Effector CD4-positive, alpha-beta T cell (primary cell): ENCODE results near the gene PITX3.
"Not testable (repeated sequence)": the region's sequence is repeated elsewhere in the genome, so short reads cannot be mapped to it uniquely, and the experiment has no call there.

Experiments used
- DNase-seq: peaks from one replicate; pipeline ENCODE4 v3.0.0-alpha.2; 2020

Gene PITX3

DNA sequence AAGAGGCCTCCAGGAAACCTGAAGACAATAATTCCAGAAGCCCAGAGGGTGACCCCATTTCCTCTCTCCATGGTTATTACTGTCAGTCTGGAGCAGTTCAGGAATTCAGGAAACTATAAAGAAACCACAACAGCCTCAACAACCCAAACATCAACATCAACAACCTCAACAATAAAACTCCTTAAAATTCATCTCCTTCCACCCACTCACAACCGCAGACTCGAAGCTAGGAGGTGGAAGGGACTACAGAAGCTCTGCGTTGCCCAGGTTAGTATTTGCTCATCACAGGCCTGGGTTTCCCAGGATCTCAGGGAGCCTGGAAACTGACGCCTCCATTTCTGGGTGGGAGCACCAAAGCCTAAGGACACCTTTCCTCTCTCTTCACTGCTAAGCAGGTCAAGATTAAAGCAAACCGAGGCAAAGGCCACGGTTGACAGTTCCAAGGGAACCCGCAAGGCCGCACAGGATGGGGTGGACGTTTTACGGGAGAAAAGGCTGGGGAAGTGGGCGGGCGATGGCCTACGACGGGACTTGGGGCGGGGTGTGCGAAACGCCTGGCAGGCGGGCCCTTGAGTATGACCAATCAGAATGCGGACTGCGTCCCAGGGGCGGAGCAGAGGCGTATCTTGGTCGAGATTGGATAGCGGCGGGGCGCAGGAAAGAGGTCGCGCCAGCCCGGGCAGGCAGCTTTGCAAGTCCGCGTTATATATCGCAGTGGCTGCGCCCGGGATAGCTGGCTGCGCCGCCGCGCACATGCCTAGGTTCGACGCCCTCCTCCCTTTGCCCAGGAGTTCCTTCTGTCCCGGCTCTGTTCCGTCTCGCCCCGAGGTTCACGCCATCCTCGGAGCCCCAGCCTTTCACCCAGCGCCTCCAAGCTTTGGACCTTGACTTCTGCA is 15.4 kb downstream of the PITX3 start, which contains the start of gene ELOVL3:
Gene ELOVL3, plus strand, starts transcription at position 654 of the 896 bp plus-strand sequence. CDS start 250 bp downstream, outside the sequence.
- DNase-seq: peak; percentile 72

DNA sequence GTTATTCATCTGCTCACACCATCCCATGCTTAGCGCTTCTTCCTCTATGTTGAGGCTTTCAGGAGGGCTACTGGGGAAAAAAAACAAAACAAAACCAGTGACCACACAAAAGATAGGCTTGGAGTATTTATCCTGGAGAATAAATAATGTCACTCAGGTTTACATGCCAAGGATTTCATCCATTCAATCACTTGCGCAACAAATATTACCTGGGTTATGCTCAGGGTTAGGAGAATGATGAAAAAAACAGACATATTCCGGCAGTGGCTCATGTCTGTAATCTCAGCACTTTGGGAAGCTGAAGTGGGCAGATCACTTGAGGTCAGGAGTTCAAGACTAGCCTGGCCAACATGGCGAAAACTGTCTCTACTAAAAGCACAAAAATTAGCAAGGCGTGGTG is 18.5 kb downstream of the PITX3 start:
- no peak for DNase-seq

DNA sequence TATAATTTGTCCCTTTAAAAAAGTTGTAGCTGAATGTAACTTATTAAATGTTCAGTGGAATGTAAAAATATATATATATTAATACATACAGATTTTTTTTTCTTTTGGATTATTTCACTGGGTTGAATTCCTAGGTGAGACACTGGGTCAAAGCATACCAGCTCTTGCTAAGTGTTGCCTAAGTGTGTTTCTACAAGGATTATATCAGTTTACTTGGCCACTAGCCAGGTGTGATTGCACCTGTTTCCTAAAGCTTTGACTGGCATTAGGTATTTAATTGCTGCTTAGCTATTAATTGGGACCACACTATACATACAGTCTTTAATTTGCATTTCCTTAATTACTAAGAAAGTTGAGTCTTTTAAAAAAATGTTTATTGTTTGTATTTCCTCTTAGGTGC is 20.7 kb downstream of the PITX3 start:
- DNase-seq: no peak

DNA sequence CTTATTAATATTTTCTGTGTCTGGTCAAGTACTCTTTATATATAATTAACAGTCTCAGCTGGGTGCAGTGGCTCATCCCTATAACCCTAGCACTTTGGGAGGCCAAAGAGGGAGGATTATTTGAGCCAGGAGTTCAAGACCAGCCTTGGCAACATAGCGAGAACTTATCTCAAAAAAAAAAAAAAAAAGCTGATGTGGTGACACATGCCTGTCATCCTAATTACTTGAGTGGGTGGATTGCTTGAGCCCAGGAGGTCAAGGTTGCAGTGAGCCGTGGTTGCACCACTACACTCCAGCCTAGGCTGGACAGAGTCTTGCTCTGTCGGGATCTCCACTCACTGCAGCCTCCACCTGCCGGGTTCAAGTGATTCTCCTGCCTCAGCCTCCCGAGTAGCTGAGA is 21.9 kb downstream of the PITX3 start:
- DNase-seq: no peak

DNA sequence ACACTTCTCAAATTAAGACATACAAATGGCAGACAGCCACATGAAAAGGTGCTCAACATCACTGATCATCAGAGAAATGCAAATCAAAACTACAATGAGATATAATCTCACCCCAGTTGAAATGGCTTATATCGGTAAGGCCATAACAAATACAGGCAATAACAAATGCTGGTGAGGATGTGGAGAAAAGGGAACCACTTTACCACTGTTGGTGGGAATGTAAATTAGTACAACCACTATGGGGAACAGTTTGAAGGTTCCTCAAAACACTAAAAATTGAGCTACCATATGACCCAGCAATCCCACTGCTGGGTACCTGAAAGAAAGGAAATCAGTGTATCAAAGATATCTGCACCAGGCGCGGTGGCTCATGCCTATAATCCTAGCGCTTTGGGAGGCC is 27.7 kb downstream of the PITX3 start:
- DNase-seq: not testable (repeated sequence)

DNA sequence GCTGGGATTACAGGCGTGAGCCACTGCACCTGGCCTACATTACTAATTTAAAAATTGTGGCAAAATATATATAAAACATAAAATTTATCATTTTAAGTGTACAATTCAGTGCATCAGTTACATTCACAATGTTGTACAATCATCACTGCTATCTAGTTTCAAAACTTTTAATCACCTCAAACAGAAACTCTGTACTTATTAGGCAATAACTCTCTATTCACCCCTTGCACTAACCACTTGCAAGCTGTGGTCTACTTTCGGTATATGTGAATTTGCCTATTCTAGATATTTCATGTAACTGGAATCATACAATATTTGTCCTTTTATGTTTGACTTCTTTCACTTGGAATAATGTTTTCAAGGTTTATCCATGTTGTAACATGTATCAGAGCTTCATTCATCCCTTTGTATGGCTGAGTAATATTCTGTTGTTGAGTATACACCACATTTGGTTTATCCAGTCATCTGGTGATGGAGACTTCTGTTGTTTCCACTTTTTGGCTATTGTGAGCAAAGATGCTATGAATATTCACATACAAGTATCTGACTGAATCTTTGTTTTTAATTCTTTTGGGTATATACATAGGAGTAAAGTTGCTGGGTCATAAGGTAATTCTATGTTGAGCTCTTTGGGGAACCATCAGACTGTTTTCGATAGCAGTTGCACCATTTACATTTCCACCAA is 29.6 kb downstream of the PITX3 start:
- DNase-seq: no peak

DNA sequence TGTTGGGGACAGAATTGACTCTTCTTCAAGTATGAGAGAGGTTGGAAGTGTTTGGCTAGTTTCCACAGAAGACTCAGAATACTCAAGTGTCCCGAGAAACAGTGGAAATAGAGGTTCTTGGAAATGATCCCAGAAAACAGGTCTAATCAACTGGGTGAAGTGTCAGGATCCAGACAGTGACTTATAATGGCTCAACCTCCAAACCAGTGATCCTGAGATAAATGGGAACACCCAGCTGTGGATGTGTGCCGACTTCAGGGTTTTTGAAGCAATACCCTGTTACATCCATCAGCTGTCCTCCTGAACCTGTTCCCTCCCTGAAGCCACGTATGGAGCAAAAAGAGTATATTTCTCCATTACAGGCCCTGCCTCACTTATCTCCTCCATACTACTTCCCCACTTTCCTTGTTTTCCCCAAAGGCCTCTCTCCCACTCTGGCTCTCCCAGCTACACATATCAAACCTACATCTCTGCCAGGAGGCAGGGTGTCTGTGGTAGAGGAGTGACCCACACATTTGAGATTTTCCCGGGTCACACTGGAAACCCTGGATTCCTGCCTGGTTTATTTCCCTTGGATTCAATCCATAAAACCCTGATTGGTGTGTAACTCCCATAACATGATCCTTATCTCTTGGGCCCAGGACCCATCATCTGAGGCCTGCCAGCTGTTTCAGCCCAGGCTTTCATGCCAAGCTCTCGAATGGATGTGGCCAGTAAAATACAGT is 32.8 kb downstream of the PITX3 start:
- no peak for DNase-seq

DNA sequence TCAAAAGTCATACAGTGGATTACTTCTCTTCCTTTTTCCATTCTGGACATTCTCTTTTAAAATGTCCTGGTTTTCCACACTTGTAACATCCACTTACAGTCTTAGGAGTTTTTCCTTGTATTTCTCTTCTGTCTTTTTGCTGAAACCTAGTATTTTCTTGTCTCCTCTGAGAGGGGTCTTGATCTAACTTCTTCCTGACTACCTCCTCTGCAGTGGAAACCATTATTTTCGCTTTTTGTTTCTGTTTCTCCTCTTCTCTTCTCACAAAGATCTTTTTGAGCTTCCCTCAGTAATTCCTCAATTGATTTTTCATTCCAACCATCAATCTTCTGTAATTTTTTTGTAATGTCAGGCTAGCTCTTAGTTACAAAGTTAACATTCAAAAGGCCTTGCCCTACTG is 38.9 kb downstream of the PITX3 start:
- DNase-seq: no peak

DNA sequence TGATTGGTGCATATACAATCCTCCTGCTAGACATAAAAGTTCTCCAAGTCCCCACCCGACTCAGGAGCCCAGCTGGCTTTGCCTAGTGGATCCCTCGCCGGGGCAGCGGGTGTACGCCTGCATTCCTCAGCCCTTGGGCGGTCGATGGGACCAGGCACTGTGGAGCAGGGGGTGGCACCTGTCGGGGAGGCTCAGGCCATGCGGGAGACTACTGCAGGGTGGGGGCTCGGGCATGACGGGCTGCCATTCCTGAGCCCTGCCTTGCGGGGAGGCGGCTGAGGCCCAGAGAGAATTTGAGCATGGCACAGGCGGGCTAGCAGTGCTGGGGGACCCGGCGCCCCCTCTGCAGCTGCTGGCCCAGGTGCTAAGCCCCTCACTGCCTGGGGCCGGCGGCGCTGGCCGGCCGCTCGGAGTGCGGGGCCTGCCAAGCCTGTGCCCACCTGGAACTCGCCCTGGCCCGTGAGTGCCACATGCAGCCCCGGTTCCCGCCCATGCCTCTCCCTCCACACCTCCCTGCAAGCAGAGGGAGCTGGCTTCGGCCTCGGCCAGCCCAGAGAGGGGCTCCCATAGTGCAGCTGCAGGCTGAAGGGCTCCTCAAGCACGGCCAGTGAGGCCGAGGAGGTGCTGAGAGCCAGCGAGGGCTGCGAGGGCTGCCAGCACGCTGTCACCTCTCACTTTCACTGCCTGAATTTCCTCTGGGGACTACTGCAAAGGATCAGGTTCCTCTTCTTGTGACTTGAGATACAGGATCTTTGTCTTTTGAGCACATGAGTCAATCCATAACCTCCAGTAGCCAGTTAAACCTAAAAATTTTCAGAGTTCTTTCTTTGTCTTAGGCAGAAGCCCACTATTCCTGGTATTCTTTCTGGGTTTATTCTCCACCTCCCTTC is 40.3 kb downstream of the PITX3 start:
- DNase-seq: no peak

DNA sequence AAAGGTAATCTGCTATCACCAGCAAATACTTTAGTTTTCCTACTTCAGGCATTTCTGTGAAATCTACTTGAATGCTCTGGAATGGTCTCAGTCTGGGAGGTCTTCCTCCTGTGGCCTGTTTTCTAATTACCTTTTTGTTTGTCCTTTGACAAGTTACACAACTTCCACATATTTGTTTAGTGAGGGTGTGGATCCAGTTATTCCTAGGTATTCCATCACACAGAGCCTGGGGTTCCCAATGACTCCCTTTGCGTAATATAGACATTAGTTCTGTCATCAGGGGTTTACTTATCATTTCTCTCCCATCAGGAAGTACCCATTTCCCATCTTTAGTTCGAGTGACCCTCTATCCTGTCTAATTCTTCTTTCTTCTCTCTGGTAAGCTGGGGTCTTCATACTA is 43.3 kb downstream of the PITX3 start:
- no peak for DNase-seq

DNA sequence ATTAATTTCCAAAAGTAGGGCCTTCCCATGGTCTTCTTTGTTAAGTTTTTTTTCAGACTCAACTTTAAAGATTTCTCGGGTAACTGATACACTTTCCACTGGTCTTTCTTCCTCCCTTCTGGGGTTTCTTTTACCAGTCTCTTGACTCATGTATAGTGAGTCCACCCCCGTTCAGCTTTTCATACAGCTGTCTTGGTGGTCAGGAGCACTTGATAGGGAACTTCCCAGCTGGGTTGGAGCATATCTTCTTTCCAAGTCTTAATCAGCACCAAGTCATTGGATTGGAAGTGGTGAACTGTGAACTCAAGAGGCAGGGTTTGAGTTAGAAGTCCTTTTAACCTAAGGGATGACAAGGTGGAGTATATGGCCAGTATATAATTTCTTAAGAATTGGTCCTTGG is 44.4 kb downstream of the PITX3 start:
- DNase-seq: no peak

DNA sequence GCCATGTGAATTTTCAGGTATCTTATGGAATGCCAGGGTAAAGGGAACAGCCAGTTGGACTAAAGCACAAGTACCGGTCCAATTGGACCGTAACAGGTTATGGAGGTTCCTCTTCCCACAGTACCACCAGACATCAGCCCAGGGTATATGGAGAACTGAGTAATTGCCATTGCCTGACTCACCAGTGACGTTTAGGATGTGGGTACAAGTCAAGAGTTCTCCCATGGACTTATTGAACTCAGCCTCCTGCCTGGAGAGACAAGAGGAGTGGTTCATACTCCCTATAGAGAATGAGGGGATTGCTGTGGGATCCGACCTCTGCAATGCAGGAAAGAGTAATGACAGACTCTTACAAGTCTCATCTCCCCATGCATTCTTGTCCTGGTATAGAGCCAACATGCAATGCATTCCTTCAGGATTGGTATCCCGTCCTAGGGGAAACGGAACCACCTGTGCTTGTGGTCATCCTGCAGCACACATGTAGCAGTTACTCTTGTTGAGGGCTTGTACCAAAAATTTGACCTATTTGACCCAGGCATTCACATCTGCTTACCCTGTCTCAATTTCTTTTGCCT is 45.9 kb downstream of the PITX3 start:
- no peak for DNase-seq

DNA sequence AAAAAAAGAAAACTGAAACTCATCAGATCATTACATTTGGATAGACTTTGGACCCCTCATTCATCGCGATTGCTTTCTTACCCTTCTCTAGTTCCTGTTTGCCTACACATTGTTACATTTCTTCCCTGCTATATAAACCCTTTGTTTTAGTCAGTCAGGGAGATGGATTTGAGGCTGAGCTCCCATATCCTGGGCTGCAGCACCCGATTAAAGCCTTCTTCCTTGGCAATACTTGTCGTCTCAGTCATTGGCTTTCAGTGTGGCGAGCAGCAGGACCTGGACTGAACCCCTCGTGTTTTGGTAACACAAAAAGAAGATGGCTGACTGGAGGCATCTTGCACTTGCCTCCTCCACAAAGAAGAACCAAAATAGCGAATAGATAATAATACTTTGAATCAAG is 49.4 kb downstream of the PITX3 start:
- no peak for DNase-seq

DNA sequence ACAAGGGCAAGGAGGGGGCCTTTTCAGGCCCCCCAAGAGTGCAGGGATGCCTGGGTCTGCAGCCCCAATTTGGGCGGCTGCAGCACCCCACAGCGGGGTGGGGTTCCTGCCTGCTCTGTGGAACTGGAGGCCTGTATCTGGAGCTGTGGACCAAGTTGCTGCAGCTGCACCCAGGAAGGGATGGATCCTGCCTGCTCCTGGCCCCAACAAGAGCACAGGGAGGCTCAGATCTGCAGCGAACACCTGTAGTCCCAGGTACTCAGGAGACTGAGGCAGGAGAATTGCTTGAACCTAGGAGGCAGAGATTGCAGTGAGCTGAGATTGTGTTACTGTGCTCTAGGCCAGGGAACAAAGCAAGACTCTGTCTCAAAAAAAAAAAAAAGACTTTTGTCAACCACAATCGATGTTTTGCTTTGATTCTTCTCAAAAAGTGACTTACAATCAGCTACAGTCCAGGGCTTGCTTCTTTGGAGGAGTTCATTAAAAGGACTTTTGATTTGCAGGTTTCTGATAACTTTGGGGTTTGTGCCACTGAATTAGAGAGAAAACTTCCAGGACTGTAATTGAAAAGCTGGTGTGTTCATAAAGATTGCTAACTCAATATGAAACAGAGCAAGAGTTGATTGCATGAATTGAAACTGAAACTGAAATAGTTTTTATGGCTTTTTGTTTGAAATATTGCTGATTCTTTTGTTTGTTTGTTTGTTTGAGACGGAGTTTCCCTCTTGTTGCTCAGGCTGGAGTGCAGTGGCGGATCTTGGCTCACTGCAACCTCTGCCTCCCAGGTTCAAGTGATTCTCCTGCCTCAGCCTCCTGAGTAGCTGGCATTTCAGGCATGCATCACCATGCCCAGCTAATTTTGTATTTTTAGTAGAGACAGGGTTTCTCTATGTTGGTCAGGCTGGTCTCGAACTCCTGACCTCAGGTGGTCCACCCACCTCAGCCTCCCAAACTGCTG is 52.1 kb downstream of the PITX3 start:
- DNase-seq: not testable (repeated sequence)

DNA sequence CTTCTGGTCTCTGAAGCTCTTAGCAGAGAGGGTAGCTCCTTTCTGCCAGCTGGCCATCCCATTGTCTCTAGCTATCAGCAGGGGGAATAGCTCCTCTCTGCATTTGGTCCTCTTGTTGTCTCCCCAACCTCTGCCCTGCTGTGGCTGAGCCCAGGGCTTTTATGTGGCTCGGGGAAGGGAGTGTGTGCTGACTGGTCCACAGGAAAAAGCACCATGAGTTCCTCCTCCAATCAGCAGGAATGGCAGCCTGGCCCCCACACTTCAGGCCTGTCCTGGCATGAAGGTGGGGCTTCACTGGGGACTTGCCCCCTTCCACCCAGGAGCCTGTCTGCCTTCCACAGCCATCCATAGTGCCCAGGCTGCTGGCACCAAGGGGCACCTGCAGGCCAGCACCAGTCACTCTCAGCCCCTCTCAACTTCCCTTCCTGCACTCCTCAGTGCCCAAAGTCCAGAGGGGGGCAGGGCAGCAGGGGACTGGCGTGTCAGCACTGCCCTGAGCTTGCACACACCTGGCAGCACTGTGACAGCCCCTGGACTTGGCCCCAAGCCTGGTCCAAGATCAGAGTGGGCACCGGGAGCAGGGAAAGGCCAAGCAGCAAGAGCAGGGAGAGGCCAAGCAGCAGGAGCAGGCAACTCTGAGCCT is 52.9 kb downstream of the PITX3 start:
- DNase-seq: no peak

DNA sequence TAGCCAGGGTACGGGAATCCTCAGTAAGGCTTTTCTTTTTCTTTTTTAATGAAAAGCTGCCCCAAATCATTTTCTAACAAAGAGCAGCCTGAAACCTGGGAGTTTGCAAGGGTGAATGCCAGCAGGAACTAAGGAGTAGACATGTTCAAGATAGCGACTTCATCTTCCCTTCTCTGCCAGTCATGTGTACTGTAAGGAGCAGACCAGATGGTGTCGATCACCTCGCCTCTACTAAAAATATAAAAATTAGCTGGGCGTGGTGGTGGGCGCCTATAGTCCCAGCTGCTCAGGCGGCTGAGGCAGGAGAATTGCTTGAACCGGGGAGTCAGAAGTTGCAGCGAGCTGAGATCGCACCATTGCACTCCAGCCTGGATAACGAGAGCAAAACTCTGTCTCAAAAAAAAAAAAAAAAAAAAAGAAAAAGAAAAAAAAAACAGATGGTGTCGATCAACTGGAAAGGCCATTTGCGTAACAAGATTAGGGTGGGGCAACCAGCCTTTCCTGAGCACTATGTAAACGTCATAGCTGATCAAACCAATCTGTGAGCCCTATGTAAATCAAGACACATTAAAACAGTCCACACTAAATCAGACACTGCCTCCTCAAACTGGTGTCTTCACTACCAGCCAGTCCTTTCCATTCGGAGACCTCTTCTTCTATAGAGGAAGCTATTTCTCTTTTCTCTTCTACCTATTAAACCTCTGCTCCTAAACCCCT is 55.3 kb downstream of the PITX3 start:
- no peak for DNase-seq

DNA sequence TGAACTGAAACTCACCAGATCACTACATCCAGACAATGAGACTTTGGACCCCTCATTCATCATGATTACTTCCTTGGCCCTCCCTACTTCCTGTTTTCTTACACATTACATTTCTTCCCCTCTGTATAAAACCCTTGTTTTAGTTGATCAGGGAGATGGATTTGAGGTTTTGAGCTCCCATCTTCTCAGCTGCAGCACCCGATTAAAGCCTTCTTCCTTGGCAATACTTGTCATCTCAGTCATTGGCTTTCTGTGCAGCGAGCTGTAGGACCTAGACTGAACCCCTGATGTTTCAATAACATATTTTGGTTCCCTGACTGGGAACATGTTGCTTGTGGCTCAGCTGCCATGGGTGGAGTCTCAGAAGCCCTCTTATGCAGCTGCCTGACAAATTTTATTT is 56.0 kb downstream of the PITX3 start:
- DNase-seq: no peak

DNA sequence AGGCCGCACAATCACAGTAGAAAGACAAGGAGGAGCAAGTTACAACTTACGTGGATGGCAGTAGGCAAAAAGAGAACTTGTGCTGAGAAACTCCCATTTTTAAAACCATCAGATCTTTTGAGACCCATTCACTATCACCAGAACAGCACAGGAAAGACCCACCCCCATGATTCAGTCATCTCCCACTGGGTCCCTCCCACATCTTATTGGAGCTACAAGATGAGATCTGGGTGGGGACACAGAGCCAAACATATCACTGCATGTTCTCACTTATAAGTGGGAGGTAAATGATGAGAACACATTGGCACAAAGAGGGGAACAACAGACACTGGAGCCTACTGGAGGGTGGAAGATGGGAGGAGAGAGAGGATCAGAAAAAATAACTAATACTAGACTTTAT is 56.7 kb downstream of the PITX3 start:
- DNase-seq: no peak
